Measurements from ENCODE around the gene EFHD2. TPM values are rescaled to one million over a fixed set of nuclear protein-coding genes. Genes with fewer than 3 reads are reported as not detected.
A peak's percentile ranks its signal among the peaks of the same experiment; 100 is the strongest.
"Not testable (repeated sequence)": the region's sequence is repeated elsewhere in the genome, so short reads cannot be mapped to it uniquely, and the experiment has no call there.

The EFHD2 gene
- total RNA-seq, 1 donor from 2014 or later: 38.3 TPM

DNA sequence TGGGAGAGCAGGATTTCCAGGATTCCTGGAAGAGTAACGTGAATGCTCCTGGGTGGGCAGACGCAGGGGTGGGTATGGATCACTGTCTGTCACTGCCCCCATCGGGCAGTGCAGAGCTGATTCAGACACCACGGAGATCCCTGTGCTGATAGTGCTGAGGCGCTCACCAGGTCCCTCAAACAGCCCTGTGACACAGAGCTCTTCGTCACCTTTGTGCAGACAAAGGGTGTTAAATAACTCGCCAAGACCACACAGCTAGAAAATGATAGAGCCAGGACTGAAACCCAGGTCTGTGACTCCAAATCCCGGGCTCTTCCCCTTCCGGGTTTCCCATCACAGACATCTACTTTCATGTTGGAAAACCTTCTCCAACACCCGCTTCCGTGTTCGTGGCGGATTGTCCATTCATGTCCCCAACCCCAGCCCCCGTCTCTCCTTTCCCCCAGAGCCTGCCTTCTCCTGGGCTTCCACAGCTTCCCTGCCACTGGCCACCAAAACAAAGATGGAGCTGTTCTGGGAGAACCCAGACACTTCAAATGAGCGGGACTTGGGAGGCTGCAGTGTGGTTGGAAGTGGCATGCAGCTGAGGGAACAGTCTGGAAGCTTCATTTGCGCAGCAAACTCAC, 2.6 kb downstream of the EFHD2 start:
- no peak for ATAC-seq

DNA sequence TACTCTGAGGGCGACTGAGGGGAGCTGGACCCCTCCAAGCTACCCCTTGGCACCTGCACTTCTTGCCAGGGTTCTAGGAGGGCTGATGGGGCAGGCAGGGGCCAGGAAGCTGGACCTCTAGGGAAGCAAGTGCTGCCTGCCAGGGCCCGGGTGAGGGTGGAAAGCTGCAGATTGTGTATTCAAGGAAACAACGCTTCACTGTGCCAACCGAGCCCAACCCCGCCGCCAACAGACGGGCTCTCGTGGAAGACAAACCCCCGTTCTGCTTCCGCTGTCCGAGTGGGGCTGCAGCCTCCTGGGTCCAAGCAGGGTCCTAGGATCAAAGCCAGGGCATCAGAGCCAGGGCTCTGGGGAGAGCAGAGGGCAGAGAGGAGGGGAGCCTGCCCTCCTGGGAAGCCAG, 3.2 kb downstream of the EFHD2 start:
- ATAC-seq: no peak

DNA sequence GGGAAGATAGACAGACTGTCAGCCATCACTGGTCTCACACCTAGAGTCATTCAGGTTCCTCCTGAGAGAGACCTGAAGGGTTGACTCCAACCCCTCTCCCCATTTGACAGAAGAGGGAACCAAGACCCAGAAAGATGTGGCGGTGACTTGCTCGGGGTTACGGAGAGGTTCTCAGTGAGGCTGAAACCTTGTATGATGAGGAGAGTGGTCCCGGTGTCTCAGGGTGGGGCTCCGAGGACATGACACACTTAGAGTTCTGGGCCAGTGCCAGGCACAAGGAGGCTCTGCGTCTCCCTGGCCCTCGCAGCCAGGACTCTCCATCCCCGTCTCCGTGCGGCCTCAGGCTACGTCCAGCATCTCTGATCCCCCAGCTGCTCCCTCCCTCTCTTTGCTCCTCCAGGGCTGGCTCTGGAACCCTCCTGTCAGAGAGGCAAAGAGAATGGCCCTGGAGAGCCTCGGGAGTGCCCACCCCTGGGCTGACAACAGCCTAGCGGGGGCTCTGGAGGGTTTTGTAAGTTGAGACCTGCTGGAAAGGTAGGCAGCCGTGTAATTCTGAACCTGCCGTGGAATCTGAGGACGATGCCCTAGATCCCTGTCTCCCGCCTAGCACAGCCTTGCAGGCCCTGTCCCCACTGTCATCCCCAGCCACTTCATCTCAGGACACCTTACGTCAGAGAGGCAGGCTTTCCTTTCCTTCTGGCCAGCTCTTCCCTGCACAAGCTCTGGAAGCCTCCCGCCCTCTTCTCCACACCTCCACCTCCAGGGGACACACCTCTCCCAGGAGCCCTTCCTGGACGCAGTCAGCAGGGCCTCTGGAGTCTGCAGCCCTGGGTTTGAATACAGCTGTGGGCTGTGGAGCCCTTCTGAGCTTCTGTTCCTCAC, 4.1 kb downstream of the EFHD2 start:
- no peak for ATAC-seq

DNA sequence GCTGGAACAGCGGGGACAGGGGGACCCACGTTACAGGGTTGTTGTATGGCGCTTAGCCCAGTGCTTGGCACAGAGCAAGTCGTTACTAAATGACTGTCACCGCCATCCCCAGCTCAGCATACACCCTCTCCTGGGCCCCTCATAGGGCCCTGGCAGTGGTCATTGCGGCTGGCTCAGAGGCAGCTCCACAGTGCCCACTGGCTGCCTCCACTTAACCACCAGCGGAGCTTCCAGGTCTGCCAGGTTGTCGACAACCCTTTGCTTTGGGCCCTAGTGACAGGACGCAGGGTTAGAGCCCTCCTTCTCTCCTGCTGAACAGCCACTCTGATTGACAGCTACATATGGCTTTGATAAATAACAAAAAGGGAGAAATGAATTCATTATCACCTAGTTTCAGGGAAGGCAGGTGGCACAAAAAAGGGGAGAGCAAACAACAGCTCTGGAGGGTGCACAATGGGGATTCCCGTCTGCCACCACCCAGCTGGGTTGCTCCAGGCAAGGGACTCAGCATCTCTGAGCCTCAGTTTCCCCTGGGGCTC, 4.8 kb downstream of the EFHD2 start:
- ATAC-seq: no peak

DNA sequence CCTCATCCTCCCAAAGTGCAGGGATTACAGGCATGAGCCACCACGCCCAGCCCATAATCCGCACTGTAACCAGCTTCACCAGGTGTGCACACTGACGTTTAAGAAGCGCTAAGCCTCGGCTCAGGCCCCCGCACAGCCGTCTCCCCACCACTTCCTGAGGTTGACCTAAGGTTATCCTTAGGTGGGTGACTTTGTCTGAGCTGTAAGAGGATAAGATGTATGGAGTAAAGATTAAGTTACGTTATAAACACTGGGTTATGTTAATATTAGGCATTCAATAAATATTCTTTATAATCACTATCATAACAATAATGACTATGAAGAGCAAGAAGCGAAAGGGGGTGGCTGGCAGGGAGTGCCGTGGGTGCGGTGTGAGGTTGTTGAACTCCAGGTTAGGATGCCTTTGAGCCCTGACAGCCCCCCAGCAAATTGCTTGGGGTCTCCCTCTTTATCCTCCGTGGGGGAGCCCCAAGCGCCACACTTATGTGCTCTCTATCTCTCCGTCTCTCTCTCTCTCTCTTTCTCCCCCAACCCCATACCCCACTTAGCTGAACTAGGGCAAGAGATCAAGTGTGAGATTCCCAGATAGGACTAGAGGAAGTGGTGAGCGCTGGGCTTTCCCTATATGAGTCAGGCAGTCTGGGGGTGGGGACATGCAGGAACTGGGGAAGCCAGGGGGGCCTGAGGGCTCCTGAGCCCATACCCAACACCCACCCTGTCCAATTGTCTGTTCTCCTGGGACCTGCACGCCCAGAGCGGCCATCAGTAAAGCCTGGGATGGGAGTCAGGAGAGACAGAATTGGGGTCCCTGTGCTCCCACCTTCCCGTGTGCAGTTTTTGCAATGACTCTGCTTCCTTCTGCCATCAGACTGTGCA, 7.6 kb downstream of the EFHD2 start:
- peak; percentile 75 for ATAC-seq

DNA sequence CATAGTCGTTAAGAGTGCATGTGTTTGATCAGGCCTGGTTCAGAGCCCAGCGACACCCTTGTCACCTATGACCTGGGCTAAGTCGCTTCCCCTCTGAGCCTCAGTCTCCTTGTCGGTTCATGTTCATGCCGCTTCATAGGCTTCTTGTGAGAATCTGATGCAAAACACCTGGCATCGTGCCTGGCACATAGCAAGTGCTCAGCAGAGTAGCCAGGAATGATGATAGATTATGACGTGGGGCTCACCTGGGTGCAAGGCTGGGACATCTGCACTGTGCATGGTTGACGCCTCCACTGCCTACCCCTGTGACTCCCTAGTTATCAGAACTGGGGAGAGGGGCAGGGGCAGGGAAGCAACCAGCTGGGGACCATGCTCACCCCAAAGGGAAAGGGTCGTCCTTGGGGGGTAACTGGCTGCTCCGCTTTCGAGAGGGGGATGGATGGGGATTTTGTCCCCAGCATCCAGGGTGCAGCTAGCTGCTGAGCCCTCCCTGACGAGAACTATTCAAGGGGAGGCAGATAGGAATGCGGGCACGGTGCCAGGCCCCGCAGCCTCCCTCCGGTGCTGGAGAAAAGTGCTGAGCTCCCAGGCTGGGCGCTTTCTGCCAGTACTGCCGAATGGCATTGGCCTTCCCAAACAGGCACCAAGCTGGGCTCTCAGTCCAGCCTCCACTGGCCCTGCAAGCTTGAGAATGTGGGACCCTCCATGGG, 9.3 kb downstream of the EFHD2 start:
- ATAC-seq: peak; percentile 56

DNA sequence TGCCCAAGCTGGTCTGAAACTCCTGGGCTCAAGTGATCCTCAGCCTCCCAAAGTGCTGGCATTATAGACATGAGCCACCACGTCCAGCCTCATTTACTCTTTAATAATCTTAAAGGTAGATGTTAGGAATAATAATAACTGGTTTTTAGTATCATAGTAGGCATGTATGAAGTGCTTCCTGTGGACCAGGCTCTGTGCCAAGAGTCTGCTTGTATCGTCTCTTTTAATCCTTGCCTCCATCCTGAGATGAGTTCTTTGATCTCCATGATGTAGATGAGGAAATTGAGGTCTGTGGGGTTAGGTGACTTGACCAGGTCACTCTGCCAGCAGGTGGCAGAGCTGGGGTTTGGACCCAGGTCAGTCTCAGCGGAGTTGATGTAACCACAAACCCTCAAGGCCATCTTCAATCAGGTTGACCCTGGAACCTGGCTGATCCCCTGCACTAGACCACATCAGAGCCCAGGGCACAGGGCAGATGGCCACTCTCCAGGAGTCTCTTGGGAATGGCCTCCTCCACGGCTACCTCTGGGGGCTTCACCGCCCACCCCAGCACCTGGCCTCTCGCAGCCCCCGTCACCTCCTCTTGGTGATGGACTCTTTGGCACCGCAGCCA, 11.3 kb downstream of the EFHD2 start:
- no peak for ATAC-seq

DNA sequence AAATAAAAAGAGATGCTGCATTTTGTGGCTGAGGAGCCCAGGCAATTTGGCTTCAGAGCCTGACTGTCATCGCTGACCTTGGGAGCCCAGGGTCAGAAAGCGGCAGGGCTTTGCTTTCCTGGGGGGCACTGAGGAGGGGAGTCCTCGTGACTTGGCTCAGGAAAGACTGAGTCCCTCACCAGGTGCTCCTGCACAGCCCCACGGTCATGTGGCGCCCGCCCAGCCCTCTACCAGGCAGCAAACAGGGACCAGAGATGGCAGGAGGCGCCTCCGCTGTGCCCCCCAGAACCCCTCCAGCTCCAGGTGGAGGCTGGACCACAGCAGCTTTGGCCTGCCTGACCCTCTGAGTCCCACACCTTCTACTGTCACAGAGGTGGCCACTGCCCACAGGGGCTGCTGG, 13.2 kb downstream of the EFHD2 start:
- no peak for ATAC-seq

DNA sequence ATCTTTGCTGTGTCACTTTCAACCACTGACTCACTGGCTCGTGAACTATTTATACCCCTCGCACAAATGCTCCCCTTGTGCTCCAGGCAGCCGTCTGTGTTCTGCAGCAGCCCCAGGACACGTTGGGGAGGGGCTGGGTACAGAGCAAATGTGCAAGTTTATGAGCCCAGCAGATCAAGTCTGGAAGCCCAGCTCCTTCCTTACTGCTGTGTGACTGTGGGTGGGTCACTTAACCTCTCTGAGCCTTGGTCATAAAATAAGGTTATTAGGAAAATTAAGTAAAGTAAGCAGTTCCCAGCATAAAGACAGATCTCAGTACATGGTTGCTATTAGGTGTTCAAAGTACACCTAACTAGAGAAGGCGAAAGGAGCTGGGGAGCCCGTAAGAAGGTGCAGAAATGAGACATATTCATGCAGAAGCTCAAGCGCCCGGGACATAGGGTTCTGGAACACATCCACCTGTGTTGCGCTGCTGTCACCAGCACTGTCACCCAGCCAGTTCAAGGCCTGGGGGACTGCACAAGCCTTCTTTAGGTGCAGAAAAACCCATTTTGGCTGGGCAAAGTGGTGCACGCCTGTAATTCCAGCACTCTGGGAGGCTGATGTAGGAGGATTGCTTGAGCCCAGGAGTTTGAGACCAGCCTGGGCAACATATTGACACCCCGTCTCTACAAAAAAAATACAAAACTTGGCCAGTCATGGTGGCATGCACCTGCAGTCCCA, 13.8 kb downstream of the EFHD2 start:
- no peak for ATAC-seq

DNA sequence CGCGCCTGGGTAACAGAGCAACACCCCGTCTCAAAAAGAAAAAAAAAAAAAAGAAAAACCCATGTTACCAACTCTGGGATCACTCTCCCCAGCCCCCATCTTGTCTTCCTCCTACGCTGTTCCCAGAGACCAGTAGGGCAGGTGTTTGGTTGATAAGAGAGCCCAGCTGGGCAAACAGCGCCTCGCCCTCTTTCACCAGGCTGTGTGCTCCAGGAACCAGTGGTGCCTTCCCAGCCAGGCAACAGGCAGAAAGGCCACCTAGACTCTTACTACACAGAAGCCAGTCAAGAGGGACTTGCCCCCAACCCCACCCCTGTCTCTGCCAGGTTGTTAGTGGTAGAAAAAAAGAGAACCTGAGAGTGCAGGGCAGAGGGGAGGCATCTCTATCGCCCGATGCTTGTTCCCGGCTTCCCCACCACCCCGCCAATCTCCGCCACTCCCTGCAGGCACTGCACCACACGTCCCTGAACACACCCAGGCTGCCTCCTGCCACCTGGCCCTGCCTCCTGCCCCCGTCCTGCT, 14.5 kb downstream of the EFHD2 start:
- peak; percentile 27 for ATAC-seq

DNA sequence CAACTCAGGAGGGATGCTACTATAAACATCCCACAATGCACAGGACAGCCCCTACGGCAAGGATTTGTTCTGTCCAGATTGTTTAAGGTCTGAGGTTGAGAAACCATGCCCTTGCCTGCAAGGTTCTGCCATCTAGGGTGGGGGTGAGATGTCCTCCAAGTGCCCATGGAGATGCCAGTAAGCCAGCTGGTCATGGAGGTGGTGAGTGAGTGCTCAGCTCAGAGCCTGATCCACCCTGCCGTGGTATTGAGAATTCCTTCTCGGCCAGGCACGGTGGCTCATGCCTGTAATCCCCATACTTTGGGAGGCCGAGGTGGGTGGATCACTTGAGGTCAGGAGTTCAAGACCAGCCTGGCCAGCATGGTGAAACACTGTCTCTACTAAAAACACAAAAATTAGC, 15.3 kb downstream of the EFHD2 start:
- ATAC-seq: no peak

DNA sequence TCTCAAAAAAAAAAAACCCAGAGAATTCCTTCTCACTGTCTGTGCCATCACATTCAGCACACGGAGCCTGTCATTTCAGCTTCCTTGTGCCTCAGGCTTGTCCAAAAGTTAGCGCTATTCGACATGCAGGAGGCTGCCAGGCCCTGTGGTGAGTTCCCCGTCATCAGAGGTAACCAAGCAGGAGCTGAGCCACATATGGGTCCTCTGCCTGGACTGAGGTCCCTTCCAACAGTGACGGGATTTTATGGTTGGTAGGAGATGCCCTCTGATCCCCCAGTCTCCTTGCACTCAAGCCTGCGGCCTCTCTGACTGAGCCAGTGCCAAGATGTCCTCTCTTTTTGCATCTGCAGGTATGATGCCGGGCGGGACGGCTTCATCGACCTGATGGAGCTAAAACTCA, 15.8 kb downstream of the EFHD2 start:
- ATAC-seq: no peak

DNA sequence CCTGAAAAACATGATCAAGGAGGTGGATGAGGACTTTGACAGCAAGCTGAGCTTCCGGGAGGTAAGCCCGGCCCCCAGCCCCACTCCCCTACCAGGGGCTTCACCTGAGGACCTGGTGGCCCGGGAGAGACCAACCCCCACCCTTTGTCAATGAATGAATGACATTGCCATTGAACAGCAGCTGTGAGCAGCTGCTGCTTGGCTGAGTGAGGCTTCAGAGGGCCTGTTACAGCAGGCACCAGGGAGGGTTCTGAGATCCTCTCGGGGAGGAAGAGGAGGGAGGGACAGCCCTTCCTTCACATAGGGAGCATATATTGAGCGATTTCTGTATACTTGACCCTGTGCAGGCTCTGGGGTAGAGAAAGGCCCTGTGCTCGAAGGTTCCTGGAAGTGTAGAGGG, 16.3 kb downstream of the EFHD2 start:
- ATAC-seq: no peak

DNA sequence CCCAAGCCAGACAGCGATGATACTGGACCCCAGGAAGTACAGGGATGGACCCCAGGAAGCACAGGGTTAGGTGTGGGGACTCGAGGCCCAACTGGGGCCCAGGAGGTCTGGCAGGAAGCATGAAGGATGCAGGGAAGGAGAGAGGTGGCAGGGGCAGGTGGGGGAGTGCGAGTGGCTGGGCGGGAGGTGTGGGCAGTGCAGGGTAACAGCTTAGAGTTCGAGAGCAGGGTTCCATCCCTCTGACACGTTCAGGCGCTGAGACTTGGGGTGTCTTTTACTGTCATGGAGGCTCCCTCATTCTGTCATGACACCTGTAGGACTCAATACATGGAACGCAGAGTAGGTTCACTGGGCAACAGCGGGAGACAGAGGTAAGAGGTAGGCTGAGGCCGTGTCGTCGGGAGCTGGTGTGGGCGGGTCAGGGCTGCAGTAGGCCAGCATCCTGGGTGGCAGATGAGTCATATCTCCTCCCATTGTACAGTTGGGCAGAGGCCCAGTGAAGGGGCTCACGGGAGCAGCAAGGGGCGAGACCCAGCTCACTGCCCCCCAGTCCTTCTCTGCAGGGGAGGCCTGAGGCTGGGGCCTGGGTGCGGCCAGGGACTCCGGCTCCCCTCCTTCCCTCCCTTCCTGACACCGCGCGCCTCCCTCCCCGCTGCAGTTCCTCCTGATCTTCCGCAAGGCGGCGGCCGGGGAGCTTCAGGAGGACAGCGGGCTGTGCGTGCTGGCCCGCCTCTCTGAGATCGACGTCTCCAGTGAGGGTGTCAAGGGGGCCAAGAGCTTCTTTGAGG, 17.0 kb downstream of the EFHD2 start:
- peak; percentile 43 for ATAC-seq

DNA sequence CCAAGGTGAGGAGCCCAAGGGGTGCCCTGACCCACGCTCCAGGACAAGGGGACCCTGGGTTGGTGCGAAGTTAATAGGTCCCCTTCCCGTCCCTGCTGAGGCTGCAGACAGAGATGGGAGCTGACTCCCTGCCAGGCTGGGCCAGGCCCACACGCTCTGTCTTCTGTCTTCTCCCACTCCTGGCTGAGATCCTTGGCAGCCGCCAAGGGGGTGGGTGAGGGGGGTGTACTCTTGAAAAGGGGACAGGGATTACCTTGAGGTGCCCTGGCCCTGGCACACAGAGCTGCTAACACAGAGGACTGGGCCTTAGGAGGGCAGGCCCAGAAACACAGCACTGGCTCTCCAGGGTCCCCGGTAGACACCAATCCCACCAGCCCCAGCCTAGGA, 17.6 kb downstream of the EFHD2 start:
- ATAC-seq: no peak

DNA sequence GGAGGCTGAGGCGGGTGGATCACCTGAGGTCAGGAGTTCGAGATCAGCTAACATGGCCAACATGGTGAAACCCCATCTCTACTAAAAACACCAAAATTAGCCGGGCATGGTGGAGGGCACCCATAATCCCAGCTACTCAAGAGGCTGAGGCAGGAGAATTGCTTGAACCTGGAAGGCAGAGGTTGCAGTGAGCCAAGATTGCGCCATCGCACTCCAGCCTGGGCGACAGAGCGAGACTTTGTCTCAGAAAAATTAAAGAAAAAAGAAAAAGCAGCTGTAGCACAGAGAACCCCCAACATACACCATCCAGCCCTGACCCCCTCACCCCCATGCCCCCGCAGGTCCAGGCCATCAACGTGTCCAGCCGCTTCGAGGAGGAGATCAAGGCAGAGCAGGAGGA, 18.6 kb downstream of the EFHD2 start:
- not testable (repeated sequence) for ATAC-seq

DNA sequence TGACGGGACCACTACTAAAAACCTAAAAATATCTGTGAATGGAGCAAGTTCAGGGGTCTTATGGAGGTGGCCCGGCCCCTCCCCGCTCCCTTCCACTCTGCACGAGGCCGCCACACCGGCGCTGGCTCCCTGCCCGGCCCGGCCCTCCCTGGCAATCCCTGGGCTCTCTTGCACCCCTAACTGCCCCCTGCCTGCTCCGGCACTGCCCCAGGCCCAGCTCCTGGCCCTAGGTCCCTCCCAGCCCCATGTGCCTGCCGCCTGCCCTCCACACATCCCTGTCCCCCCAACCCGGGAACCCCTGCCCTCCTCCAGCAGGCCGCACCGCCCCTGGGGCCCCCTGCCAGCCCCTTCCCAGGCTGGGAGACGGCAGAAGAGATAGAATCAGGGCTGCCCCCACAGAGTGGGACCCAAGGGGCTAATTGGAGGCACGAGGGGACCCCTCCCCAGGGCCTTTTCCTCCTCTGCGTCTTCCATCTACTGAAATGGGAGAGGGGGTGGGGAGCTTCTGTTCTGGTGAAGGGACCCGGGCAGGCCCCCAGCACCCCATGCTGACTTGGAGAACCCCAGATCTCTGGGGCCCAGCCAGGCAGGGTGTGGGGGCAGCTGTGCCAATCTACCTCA, 19.2 kb downstream of the EFHD2 start:
- no peak for ATAC-seq

DNA sequence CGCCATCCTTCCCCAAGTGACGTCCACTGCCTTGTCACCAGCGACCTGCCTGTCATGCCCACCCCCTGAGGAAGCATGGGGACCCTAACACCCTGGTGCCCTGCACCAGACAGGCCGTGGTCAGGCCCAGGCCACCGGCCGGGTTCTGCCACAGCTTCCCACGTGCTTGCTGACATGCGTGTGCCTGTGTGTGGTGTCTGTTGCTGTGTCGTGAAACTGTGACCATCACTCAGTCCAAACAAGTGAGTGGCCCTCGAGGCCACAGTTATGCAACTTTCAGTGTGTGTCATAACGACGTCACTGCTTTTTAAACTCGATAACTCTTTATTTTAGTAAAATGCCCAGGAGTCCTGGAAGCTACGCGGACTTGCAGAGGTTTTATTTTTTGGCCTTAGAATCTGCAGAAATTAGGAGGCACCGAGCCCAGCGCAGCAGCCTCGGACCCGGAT, 20.0 kb downstream of the EFHD2 start:
- peak; percentile 4 for ATAC-seq

DNA sequence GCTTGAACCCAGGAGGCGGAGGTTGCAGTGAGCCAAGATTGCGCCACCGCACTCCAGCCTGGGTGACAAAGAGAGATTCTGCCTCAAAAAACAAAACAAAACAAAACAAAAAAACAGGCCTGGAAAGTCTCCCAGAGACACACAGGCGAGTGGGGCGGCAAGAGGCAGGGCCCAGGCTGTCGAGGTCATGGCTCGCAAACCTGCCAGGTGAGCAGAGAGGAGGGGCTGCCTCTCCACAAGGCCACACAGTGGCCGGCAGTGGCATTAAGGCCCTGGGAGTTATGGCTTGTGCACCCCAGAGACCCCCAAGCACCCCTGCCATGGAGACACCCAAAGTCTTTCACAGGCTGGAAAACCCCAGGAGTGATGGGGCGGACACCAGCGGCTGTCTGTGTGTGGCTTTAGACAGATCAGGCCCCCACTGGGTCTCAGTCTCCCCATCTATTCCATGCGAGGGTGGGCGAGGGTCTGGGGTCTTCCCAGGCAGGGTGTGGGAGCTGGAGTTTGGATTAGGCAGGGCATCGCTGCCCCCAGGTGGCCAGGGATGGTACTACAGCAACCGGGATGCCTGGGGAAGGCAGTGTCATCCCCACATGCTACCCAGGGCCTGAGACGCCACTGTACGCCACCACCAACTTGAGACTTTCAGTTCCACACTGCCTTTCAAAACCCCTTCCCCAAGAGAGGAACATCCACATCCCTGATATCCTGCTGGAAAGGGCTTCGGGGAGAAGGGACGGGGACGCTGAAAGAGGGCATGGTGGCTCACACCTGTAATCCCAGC, 21.3 kb downstream of the EFHD2 start:
- peak; percentile 55 for ATAC-seq

Data from esophagus mucosa (tissue), 1 donor.